GM18951 (cell line): ENCODE measurements around the gene TMTC2.

Source experiments
- POLR2A ChIP-seq: IDR thresholded peaks from 4 replicates; pipeline ENCODE4 v1.6.1; 2011; ENCODE audit warnings: mild to moderate bottlenecking; ENCODE audit not compliant: insufficient read length, insufficient read depth; ENCODE audit errors: extremely low read depth
- in situ Hi-C: fragments of 300-500 bp; cut with MboI; formaldehyde crosslinking; loops from one replicate; pipeline ENCODE4 v1.12.0; 2022; ENCODE audit warnings: low sequenced_read_pairs, mixed read lengths, inconsistent platforms; ENCODE audit not compliant: unreplicated experiment

TMTC2 gene

DNA sequence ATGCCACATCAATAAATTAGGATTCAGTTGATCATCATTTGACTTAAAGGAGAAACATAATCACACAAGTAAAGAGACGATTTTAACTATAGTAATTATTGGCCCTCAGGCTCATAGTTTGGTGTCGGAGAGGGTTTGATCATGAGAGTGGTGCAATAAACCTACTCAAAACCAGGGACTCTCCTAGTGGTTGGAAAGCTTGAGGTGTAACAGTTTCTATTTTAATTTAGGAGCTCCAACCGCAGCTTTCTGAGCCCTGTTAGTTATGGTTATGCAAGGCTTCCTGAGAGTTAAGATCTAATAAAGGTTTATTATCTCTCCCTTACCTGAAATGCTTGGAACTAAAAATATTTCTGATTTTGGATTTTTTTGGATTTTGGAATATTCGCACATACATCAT, 36.4 kb downstream of the TMTC2 start:
- in situ Hi-C loops, result no loop called here
- TF ChIP-seq POLR2A, result no peak

DNA sequence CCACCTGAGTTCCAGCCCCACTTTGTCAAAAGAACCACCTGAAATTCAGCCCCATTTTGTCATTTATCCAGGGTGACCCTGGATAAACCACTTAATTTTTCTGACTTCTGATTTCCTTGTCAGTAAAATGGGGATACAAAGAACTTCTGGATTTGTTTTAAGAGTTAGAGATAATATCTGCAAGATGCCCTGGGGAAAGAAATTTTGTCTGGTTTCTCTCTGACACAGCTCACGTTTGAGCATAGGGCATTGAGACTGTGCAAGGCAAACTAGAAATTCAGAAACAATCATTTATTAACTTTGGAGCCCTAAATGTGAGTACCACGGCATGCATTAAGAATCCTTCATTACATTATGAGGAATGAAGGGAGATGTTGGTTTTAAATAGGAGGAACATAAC, 37.2 kb downstream of the TMTC2 start:
- in situ Hi-C loops, result no loop called here
- no peak for TF ChIP-seq POLR2A

DNA sequence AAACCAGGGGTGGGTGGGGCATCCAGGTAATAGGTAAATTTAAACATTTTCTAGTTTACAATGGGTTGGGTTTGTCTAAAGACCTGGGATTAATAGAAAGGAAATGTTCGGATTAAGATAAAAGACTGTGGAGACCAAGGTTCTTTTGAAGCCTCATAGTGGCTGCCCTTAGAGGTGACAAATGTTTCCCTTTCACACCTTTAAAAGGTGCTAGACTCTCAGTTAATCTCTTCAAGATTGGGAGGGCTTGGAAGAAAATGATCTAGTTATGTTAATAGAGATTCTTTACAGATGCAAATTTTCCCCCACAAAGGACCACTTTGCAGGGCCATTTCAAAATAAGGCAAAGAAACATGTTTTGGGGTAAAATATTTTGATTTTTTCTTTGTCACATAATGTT, 39.0 kb downstream of the TMTC2 start:
- in situ Hi-C loops, result no loop called here
- TF ChIP-seq POLR2A, result no peak

DNA sequence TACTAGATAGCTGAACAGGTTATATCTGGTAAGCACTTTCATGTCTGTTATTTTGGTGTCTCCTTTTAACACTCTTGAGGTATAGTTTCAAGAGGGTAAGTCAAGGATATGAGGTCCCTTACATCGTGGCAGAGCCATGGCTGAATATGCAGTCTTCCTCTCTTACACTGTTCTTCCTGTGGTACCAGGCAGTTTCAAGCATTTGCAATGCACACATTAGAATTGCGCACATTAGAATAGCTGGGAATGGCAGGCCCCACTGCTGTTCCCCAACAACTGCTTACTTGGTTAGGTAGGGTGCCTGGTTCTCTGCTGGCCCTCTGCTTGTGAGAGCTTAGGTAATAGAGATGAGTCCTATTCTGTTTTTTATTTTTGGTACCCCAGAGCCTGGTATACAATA, 41.2 kb downstream of the TMTC2 start:
- no peak for TF ChIP-seq POLR2A
- in situ Hi-C loops, result no loop called here

DNA sequence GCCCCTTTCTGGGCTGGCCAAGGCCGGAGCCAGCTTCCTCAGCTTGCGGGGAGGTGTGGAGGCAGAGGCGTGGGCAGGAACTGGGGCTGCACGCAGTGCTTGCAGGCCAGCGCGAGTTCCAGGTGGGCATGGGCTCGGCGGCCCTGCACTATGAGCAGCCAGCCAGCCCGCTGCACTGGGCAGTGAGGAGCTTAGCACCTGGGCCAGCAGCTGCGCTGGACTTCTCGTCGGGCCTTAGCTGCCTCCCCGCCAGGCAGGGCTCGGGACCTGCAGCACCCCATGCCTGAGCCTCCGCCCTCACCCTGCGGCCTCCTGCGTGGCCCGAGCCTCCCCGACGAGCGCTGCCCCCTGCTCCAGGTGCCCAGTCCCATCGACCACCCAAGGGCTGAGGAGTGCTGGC, 42.0 kb downstream of the TMTC2 start:
- no peak for TF ChIP-seq POLR2A
- in situ Hi-C loops, result no loop called here

DNA sequence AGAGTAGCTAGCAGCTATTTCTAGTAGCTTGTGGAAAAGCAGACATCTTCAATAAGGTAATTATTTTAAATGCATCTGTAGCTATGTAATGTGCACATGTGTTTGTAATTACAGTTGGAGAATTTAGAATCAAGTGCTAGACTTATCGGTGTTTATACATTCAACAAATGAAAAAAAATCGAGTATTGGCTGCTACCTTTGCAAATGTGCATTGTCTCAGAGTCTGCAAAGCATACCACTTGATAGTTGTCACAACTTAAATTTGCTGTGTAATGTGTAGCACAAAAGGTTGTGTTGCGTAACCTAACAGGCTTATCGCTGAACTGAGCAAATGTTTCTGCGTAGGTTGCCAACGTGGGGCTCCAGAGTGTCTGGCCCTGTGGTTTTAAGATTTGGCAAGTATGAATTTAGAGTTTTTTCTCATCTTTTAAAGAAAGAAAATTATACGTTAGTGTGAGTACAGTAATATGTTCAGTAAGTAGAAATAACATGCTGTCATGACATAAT, 44.3 kb downstream of the TMTC2 start:
- no peak for TF ChIP-seq POLR2A
- in situ Hi-C loops, result no loop called here

DNA sequence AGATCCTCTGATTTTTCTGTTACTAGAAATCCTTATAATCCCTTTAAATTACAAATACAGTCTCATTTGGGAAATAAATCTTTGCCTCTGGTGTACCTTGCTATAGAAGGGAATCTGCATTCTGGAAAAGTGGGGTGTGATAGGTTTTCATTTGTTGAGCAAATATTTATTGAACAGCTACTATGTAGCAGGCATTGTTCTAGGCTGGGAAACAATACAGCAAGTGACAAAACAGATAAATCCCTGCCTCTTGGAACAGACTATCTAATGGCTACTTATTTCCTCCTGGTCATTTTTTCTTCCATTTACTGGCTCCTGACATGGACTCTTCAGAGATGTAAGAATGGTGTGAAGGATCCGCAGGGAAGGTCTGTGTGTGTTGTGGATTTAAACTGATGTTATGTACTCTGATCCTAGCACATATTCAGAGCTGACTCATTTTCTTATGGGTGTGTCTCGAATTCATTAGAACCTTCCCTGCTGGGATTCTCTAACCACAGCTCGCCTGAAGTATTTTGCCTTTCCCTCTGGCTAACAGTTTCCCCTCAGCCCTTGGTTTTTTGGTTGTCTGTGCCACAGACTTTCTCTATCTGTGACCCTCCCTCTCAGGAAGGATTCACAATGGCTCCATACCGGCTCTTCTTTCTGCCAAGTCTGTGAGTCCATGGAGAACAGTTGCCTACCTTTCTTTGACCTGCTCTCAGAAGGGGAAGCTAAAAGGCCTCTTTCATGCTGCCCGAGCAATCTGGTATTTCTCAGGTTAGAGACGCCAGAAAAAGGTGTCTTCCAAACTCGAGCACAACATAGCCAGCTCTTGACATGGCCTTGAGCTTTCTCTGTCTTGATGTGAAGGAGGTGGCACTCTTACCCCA, 53.7 kb downstream of the TMTC2 start:
- TF ChIP-seq POLR2A, result no peak
- in situ Hi-C loops, result no loop called here

DNA sequence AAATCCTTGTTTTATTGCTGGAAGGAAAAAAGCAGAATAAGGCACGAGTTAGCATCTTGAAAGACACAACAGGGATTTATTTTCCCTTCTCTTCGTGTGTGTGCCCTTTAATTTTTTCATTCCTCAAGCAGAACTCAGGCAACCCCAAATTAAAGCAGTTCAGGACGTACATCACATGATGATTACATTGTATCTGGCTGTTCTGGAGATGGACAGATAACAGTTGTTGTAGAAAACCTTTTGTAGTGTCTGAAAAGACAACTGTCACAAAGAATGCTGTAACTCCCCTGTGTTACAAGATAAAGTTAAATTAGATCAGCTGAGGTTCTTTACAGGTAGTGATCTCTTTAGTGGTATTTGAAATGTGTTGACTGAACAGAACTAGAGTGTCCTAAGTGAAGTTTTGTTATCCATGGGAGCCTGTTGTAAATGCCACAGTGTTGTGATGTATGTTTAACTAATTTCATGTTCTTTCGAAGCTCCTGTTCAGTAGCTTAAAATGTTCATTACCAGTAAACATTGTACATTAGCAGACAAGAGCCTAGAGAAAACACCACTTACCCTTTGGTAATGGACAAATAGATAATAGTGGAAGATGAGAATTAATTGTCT, 58.5 kb downstream of the TMTC2 start:
- TF ChIP-seq POLR2A, result no peak
- in situ Hi-C loops, result no loop called here

DNA sequence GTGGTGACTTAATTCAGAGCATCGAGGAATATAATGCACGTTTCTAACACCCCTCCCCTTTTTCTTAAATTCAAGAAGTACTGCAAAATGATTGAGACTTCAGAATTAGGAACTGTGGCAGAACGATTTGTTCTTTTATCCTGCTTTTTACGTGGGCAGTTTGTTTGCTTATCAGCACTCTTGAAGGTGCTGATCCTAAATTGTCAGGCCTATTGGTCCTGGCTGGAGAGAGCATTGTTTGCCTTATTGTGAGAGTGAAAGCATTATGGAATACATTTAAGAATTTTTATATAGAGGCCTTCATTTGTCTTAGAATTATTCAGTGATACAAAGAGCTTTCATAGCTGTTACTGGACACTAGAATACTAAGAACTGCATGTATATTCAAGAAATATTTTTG, 59.1 kb downstream of the TMTC2 start:
- in situ Hi-C loops, result no loop called here

DNA sequence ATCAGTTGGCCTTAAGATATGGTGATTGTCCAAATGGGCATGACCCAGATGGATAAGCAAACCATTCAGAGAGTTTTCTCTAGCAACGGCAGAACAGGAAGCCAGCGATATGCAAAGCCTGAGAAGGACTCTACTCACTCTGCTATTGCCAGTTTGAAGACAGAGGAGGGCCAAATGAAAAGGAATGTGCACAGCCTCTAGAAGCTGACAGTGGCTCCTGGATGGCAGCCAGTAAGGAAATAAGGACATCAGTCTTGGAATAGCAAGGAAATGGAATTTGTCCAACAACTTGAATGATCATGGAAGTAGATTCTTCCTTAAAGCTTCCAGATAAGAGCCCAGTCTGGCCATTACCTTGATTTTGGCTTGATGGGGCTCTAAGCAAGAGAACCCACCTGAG, 60.0 kb downstream of the TMTC2 start:
- in situ Hi-C loops, result no loop called here
- TF ChIP-seq POLR2A, result no peak

More for the DNA sequence above, 59.1 kb downstream of the TMTC2 start:
- no peak for TF ChIP-seq POLR2A

DNA sequence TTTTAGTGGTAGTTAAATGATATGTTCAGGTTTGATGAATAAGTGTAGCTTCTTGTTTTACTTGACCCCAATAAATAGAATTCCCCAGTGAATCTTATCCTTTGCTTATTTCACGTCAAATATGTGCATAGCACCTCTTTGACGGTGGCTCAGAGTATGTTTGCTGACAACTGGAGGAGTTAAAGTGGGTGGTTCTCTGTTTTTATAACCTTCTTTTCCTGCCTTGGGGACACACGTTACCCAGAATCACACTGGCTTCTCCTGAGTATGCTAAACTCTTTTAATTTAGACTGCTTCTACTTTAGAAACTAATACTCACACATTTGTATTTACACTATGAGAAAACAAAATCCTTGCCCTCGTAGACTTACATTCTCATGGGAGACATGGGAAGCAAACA, 62.3 kb downstream of the TMTC2 start:
- in situ Hi-C loops, result no loop called here
- no peak for TF ChIP-seq POLR2A

DNA sequence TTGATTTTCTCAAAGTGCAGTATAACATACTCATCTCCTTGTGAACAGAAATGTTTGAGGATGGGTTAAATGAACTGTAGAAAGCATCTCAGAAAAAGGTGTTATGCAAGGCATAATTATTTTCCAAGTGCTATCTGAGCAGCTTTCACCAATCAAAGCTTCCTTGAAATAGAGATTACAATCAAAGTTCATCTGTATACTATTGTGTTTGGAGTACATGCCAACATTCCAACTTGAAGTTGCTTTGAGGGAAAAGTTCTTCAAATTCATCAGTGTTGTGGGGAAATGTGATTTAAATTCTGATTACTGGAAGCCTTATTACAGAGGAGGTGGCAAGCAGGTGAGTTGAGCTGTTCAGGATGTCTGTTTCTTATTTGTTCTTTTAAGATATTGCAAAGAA, 68.2 kb downstream of the TMTC2 start:
- no peak for TF ChIP-seq POLR2A
- in situ Hi-C loops, result no loop called here

DNA sequence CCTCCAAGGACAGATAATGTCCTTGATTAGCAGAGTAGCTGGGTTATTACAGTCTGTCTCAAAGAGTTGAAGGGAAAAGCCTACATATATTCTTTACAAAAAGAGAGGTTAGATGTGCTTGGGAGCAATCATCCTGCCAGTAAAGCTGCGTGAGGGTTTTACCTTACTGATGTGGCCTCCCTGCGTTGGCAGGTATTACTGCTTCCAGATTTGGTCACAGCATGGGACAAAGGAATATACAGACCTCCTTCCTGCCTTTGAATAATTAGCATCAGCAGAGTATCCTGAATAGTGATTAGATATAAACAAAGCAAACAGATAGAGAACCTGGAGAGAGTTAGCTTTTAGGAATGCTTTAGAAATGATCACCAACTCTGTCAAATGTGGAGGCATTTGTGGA, 69.6 kb downstream of the TMTC2 start:
- in situ Hi-C loops, result no loop called here
- TF ChIP-seq POLR2A, result no peak

DNA sequence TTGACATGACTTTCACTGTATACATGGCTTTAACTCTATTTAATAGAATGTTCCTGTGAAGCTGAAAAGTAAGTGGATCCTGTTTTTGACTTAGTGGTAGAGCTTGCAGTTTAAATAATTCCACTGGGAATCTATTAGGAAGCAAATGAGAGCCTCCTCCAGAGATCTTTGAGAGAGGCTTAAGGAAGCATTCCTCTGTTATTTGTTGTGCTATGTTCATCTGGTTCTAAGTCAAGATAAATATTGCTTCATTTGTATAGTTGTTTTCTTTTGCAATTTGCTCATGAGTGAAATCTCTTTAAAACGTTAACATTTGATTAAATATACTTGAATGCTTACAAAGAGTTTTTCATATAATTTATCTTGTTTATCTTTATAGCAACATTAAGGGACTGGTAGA, 70.4 kb downstream of the TMTC2 start:
- in situ Hi-C loops, result no loop called here
- TF ChIP-seq POLR2A, result no peak

DNA sequence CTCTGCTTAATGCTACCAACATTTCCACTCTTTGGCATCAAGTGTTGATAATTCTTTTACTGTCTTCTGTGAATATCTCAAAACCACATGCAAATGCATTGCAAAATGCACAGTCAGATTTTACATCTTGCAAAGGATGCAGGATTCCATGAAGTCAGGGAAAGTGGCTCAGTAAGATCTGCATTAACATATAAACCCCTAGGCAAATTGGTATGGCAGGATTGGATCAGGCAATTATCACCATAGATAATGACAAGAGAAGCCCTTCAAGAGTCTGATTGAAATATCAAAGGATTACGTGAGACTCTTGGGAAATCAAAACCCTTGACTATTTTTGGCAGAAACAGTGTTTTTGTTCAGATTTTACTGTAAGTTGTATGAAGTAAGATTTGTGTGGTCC, 71.0 kb downstream of the TMTC2 start:
- in situ Hi-C loops, result no loop called here
- no peak for TF ChIP-seq POLR2A
